Measurements from ENCODE around the gene MEF2B. TPM values are rescaled to one million over a fixed set of nuclear protein-coding genes. Genes with fewer than 3 reads are reported as not detected.

MEF2B gene
- total RNA-seq, 4 donors from 2014 or later, result 0.88 TPM; not detected in 3

DNA sequence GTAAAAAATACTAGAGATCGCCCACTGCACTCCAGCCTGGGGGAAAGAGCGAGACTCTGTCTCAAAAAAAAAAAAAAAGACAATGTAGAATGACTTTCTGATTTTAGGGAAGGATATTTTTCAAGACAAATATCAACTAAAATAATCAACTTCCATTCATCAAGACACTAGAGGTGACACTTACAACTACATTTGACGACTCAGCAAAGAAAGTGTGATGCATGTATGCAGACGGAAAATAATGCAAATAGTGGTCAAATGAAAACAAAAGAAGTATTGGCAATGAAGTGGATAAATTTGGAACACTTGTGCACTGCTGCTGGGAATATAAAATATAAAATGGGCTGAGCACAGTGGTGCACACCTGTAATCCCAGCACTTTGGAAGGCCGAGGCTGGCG lies 44.0 kb downstream of the MEF2B start:
- TF ChIP-seq, protein P1, sequence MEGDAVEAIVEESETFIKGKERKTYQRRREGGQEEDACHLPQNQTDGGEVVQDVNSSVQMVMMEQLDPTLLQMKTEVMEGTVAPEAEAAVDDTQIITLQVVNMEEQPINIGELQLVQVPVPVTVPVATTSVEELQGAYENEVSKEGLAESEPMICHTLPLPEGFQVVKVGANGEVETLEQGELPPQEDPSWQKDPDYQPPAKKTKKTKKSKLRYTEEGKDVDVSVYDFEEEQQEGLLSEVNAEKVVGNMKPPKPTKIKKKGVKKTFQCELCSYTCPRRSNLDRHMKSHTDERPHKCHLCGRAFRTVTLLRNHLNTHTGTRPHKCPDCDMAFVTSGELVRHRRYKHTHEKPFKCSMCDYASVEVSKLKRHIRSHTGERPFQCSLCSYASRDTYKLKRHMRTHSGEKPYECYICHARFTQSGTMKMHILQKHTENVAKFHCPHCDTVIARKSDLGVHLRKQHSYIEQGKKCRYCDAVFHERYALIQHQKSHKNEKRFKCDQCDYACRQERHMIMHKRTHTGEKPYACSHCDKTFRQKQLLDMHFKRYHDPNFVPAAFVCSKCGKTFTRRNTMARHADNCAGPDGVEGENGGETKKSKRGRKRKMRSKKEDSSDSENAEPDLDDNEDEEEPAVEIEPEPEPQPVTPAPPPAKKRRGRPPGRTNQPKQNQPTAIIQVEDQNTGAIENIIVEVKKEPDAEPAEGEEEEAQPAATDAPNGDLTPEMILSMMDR (IDR thresholded peaks at IDR 0.05; ENCODE audit: low read depth), result no peak

DNA sequence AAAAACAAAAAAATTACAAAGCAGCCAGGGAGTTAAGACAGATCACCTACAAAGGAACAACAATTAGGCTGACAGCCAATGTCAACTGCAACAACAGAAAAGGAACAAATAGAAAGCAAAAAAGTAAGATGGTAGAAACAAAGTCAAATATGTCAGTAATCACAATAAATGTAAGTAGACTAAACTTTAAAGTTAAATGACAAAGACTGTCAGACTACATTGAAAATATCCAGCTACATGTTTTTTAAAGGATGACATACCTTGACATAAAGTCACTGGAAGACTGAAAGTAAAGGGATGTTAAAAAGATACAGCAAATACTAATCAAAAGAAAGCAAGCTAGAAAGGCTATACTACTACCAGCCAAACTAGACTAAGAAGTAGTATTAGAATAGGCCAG lies 46.7 kb downstream of the MEF2B start:
- TF ChIP-seq, protein P1 (IDR thresholded peaks at IDR 0.05; ENCODE audit: low read depth), result no peak

DNA sequence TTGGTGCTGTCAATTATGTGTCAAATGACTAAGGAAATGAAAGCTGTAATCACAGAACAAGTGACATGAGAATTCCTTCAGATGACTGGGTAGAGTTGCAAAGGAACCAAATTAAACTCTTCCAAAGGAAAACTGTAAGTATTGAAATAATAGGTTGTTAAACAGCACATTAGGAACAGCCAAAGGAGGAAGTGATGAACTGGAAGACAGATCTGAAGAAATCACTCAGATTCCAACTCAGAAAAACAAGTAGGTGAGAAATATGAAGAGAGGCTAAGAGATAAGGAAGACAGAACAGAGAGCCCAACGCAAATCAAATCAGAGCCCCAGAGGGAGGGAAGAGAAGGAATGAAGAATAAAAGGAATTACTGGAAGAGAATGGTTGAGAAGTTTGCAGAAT lies 47.2 kb downstream of the MEF2B start:
- TF ChIP-seq, protein P1 (IDR thresholded peaks at IDR 0.05; ENCODE audit: low read depth), result no peak

DNA sequence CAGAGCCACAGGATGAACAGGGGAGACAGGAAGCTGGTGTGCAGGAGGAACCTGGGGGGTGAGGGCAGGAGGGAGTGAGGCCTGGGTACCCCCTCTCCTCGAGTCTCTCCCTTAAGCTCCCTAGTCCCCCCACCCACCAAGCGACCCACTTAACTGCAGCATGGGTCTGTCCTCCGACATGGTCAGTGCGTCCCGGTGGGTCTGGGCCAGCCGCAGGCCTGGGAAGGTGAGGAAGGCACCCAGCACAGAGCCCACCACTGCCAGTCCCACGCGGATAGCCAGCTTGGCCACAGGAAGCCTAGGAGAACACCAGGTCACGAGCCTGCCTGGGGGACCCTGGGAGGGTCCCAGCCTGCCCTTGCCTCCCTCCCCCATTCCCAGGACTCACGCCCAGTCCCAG lies 48.7 kb downstream of the MEF2B start:
- TF ChIP-seq, protein P1 (IDR thresholded peaks at IDR 0.05; ENCODE audit: low read depth), result no peak

DNA sequence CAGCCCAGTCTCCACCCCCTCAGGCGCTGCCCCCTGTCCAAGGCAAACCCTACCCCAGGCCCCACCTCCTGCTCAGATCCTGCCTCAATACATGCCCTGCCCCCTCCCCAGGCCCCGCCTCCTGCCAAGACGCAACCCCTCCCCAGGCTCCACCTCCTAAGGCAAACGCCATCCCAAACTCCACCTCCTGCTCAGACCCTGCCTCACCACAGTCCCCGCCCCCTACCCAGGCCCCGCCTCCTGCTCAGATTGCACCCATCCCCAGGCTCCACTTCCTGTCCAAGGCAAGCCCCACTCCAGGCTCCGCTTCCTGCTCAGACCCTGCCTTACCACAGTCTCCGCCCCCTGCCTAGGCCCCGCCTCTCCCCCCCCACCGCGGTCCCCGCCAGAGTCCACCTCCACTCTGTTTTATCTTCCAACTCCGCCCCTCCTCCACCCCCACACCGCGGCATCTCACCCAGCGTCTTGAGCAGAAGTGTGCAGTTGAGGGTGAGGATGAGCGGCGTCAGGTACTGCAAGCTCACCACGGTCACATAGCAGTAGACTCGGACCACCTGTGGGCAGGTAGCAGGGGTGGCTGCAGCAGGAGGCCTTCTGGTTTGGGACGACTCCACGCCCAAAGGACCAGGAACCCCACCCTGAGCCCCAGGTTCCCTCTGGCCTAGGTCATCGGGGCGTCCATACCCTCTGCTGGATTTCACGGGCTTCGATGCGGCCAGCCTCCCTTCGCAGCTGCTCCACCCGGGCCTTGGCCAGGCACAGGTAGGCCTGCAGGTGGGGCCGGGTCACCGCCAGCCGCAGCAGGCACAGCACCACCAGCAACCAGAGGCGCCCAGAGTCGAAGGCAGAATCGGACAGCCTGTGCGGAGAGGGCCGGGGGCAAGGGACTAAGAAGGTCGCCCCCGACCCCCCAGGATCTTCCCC lies 49.5 kb downstream of the MEF2B start:
- TF ChIP-seq, protein P1 (IDR thresholded peaks at IDR 0.05; ENCODE audit: low read depth), result no peak

DNA sequence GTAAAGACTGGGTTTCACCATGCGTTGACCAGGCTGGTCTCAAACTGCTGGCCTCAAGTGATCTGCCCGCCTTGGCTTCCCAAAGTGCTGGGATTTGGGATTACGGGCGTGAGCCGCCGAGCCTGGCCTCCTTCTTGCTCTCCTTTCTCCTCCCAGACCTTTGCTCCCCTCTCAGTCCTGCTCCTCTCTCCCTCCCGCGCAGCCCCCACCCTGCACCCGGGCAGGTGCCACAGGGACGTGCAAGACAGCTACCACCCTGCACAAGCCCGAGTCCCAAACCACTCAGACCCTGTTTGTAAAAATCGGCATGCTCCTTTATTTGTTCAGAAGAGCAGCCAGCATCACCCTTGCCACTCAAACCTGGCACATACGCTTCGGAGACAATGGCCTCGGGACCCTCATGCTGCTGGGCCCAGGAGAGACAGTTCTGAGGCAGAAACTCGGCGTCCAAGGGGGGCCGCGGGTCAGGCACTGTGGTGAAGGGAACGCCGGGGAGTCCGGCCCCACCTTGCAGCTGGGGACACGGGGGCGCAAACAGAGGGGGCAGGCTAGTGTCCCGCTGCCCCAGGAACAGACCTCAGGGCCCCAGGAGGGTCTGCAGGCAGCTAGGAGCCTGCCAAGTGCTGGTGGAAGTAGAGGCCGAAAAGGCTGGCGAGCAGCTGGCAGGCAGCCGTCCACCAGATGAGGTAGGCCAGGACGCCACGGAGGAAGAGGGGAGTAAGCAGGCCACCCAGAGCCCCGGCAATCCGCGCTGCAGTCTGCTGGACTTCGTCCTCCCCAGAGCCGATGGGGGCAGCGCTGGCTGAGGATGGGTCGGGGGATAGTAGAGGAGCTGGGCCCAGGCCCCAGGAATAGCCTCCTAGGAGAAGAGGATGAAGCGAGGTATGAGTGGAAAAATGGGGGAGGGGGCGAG lies 50.5 kb downstream of the MEF2B start:
- TF ChIP-seq, protein P1 (IDR thresholded peaks at IDR 0.05; ENCODE audit: low read depth), result no peak

DNA sequence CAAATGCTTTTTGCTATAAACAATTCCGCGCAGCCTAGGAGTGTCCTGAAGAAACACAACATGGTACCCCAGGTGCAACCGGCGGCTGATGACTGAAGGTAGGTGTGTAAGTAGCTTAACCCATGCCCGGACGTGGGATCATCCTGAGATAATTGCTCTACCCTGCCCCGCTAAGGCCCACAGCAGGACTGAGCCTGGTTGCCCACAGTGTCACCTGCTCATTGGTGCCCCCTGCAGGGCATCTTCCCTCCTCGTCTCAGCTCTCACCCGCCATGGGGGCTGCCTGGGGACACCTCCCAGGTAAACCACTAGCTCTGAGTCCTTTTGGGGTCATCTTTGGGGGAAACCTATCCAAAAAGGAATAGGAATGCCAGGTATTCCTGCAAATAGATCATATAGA lies 54.1 kb downstream of the MEF2B start:
- TF ChIP-seq, protein P1 (IDR thresholded peaks at IDR 0.05; ENCODE audit: low read depth), result no peak
